GM19468 (cell line): ENCODE measurements around the gene SNX2.
A peak's percentile ranks its signal among the peaks of the same experiment; 100 is the strongest.
"Not testable (repeated sequence)": the region's sequence is repeated elsewhere in the genome, so short reads cannot be mapped to it uniquely, and the experiment has no call there.

ENCODE experiments used
- ATAC-seq: cut with Tn5 transposase; IDR thresholded peaks from one replicate; pipeline ENCODE4 v1.9.1; 2021; ENCODE audit warnings: mild to moderate bottlenecking, moderate library complexity, moderate number of reproducible peaks; ENCODE audit not compliant: unreplicated experiment; ENCODE audit errors: extremely low read depth

The SNX2 gene

GRCh38 chr5:122836947-122837346 lies 62.1 kb downstream of the SNX2 start:
- no peak for ATAC-seq

- no peak for ATAC-seq
Measured at GRCh38 chr5:122839731-122840130, 64.9 kb downstream of the SNX2 start.

DNA sequence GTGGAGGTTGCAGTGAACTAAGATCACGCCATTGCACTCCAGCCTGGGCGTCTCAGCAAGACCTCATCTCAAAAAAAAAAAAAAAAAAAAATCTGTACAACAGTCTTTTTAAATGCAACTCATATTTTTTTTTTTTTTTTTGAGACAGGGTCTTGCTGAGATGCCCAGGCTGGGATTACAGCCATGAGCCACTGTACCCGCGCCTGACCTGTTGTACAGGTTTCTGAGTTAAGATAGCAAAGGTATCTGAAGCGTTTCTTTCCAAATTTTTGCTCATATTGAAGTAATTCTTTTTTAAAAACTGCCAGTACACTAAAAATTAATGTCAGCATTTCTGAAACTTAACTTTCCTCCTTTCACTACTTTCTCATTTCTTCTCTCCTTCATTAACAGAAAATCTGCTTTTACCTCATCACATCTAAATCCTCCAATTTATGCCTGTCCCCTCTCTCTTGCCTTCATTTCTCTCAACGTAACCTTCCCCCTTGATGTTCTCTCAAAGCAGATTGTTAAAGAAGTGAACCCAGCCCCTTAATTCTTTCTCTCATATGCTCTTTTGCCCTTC lies 67.2 kb downstream of the SNX2 start:
- no peak for ATAC-seq

- ATAC-seq = no peak
Measured at GRCh38 chr5:122844136-122844909, 69.4 kb downstream of the SNX2 start.

GRCh38 chr5:122844910-122845228 lies 70.0 kb downstream of the SNX2 start:
- peak; percentile 18 for ATAC-seq

DNA sequence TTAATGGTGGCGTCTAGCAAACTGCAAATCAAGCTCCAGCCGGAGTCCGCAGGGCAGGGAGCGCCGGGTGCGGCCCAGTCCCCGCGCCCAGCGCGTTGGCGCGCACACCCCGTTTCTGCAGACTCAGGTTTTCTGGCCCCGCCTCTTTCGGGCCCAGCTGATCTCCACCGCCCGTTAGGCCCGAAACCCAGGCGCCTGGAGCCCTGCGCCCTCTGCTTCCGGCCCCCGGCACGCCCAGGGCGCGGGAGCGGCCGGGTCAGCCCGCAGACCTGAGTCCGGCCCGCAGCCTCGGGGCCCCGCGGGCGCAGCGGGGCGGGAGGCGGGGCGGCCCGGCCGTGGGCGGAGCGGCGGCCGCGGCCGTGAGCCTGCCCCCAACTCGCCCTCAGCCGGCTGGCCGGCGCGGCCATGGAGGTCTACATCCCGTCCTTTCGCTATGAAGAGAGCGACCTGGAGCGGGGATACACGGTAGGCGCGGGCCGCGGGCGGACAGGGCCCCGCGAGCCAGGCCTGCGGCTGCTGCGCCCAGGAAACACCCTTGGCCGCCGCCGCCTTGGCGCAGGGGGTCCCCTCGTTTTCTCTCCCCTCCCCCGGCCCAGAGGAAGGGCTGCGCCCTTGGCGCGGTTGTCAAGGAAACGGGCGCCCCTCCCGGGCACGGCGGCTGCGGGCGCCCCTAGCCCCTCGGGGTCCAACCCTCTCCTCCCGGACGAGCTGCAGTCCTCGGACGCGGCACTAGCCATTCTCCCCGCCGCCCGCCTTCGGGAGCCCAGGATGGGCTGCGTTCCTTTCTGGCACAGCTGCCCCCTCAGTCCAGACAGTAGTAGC lies 70.6 kb downstream of the SNX2 start, which contains the start of gene SNX24:
SNX24 (plus strand) TSS at position 385 of the 822 bp plus-strand sequence; CDS start at position 406, 21 bp downstream.
- peak; percentile 77 for ATAC-seq

DNA sequence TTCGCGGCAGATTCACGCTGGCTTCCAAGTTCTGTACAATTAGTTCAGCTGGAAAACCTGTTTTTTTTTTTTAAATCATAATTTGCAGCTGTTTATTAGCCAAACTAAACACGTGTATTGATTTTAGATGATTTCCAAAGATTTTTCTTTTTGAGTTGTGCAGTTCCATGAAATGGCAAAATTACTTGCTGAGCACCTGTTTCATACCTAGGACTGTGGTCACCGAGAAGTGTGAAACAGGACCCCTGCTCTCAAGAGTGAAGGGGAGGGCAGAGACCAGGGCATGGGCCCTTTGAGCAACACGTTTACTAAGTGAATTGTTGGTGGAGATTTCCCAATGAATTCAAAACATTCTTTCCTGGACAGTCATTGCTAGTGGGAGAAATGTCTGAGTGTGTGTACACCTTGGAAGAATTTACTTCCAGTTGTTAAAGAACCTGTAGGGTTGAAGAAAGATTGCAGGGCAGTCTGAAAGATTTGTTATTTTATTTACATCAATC lies 71.2 kb downstream of the SNX2 start:
- ATAC-seq = no peak

DNA sequence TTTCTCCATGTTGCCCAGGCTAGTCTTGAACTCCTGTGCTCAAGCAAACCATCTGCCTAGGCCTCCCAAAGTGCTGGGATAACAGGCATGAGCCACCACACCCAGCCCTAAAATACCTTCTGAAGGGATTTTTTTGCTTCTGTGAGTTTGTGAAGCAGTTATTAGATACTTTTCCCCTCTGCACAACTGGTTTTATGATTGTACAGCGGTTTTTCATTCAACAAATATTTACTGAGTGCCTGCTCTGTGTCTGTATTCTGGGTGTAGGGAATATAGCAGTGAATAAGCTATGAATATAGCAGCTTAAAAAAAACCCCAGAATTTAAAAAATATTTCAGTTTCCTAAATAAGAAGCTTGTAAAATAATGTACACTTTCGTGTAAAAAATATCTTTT lies 72.8 kb downstream of the SNX2 start:
- ATAC-seq = no peak

GRCh38 chr5:122849771-122850170 lies 74.9 kb downstream of the SNX2 start:
- no peak for ATAC-seq

GRCh38 chr5:122857538-122857937 lies 82.7 kb downstream of the SNX2 start:
- ATAC-seq = not testable (repeated sequence)

GRCh38 chr5:122858451-122858850 lies 83.6 kb downstream of the SNX2 start:
- ATAC-seq = no peak

GRCh38 chr5:122863240-122863639 lies 88.4 kb downstream of the SNX2 start:
- ATAC-seq = no peak

DNA sequence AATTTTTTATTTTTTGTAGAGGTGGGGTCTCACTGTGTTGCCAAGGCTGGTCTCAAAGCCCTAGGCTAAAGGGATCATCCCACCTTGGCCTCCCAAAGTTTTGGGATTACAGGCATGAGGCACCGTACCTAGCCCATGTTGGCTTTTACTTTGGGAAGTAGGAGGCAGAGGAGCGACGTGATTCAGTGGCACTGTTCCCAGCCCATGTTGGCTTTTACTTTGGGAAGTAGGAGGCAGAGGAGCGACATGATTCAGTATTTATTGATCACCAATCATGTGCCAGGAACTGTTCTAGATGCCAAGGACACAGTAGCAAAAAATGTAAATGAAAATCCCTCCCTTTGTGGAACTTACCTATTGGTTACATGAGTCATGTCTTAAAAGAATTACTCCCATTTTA lies 88.8 kb downstream of the SNX2 start:
- no peak for ATAC-seq

- ATAC-seq = no peak
Measured at GRCh38 chr5:122864400-122864799, 89.5 kb downstream of the SNX2 start.

DNA sequence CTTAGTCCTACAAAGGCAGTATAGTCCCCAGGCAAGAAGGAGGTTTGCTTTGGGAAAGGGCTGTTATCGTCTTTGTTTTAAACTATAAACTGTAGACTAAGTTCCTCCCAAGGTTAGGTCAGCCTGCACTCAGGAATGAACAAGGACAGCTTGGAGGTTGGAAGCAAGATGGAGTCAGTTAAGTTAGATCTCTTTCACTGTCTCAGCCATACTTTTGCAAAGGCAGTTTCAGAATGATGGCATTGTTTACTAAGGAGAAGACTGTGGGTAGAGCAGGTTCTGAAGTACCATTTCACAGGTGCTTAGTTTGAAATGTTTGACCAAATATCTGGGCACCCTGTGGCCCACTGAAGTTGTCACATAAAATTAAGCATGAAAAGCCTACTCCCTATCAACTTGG lies 90.0 kb downstream of the SNX2 start:
- no peak for ATAC-seq

DNA sequence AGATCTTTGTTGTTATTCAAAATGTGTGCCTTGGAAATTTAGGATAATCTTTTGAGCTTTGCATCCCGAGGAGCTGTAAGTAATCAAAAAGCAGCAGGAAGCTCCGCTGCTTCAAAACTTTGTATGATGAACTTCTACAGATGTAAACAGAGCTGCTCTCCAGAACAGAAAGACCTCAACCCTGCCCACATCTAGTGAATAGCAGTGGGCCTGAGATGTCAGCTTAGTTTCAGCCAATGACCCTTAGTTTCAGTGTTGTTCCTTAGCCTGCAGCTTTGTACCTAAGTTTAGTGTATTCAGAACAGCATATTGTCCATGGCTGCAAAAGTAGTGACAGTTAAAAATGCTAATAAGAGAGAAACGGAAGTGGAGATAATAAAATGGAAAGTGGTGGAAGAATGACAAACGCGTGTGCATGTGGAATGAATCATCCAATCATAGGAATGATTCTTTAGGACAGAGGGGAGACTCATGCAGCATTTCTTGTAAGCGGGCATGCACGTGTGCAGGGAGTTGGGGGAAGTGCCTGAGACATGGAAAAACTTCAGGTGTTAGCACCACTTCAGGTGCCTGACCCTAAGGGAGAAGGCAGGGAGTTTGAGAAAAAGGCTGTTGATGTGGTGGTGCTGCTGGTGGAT lies 95.5 kb downstream of the SNX2 start:
- no peak for ATAC-seq

- ATAC-seq = no peak
Measured at GRCh38 chr5:122871661-122872060, 96.8 kb downstream of the SNX2 start.

DNA sequence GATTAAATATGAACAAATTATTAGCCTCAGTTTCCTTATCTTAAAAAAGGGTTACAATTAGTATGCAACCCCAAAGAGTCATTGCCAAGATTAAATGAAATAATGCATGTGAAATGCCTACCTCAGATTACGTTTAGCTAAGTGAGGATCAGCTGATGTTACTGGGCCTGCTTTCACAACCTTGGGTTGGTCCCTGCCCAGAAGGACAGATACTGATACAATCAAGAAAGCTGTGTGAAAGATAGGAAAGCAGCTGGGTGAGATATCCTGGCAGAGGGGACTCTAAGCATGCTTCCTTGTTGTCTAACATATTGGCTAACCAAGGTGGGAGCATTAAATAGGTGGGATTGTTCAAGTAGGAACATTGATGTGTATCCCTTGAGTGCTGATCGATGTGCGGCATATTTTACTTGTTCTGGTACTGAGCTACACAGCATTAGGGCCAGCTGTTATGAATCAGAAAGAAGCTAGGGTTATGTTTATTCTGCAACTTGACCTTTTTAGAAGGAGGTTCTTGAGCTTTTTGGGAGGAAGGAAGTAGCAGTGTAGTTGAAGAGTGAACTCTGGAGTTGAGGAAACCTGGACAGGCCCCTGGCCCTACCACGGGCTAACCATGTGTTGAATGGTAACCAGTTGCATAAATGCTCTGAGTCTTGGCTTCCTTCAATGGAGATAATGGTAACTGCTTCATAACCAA lies 99.4 kb downstream of the SNX2 start:
- no peak for ATAC-seq

DNA sequence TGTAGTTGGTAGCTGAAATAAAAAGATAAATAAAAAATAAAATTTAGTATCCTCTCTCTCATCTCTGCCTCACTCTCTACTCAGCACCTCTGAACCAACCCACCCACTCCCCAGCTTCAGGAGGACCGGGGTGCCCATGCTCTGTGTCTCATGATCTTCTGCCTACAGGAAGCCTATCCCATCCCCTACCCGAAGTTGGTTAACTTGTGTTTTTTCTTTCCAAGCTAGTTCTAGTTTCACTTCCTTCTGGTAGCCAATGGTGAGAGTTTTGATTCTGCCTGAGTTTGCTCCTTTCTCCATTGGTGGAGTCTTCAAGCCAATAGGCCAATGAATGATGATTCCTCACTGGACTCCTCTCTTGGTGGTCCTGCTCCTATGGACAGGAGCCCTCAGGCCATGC lies 102.6 kb downstream of the SNX2 start:
- ATAC-seq = no peak

- ATAC-seq = no peak
Measured at GRCh38 chr5:122879076-122879475, 104.2 kb downstream of the SNX2 start.
